Panc1 (cell line): ENCODE data around the gene LGI2. TPM values are rescaled to one million over a fixed set of nuclear protein-coding genes. Genes with fewer than 3 reads are reported as not detected.
"Not testable (repeated sequence)": the region's sequence is repeated elsewhere in the genome, so short reads cannot be mapped to it uniquely, and the experiment has no call there.

ENCODE experiments used
- ATAC-seq: fragments of 200-7000 bp; cut with Tn5 transposase; 2 replicates; pipeline ENCODE4 v1.9.1; 2020; ENCODE audit warnings: mild to moderate bottlenecking, moderate library complexity
- BruUV-seq: library from RNA; stranded (reverse); fragments of 400-500 nt; replicated peaks from 2 replicates; lab custom pipeline; 2021; lab: Mats Ljungman, UMichigan
- CTCF ChIA-PET: fragments of 300-600 bp; sonication (Branson Sonifier 250); formaldehyde crosslinking; loops from one replicate; lab custom pipeline; 2022; ENCODE audit warnings: antibody characterized with exemption; lab: Charles Lee
- POLR2A ChIA-PET: fragments of 300-600 bp; sonication (Branson Sonifier 250); formaldehyde crosslinking; loops from one replicate; lab custom pipeline; 2022; ENCODE audit warnings: antibody characterized with exemption; lab: Charles Lee
- DNase-seq: peaks from one replicate; pipeline ENCODE4 v3.0.0-alpha.2; 2010; ENCODE audit warnings: low read depth, low spot score
- H3K27ac ChIP-seq: 2 replicates; pipeline ENCODE4 v1.5.1; 2011; ENCODE audit warnings: mild to moderate bottlenecking, low read length, inconsistent platforms
- H3K27me3 ChIP-seq: fragments of 200-500 bp; sonication (Bioruptor generic); 2 replicates; pipeline ENCODE4 v1.6.0; 2014; ENCODE audit warnings: low read length, inconsistent platforms; ENCODE audit not compliant: control insufficient read depth, insufficient read depth
- H3K36me3 ChIP-seq: fragments of 200-500 bp; sonication (Bioruptor generic); 2 replicates; pipeline ENCODE4 v1.5.1; 2014; ENCODE audit warnings: inconsistent platforms, mild to moderate bottlenecking, low read length, moderate library complexity; ENCODE audit not compliant: control insufficient read depth, insufficient read depth
- H3K4me1 ChIP-seq: 2 replicates; pipeline ENCODE4 v1.5.1; 2011; ENCODE audit warnings: inconsistent platforms, mild to moderate bottlenecking, low read length, moderate library complexity; ENCODE audit not compliant: control insufficient read depth, insufficient read depth
- H3K4me3 ChIP-seq, 2 experiments: 2 replicates each; pipeline ENCODE4 v1.5.1; 2011 to 2012; ENCODE audit warnings: low read depth in 2 of 2, low read length in 2 of 2, mild to moderate bottlenecking in 2 of 2, inconsistent platforms in 1 of 2, moderate library complexity in 1 of 2
- H3K9me3 ChIP-seq: fragments of 200-500 bp; sonication (Bioruptor generic); 2 replicates; pipeline ENCODE4 v1.5.1; 2014; ENCODE audit warnings: low read depth, mild to moderate bottlenecking, inconsistent platforms, low read length, moderate library complexity; ENCODE audit not compliant: control insufficient read depth, insufficient read depth
- TCF7L2 ChIP-seq: IDR thresholded peaks from 2 replicates; pipeline ENCODE4 v1.6.1; 2011; ENCODE audit warnings: mild to moderate bottlenecking, low read depth, low read length, inconsistent platforms
- in situ Hi-C: cut with HindIII; loops from 2 replicates; pipeline ENCODE4 v1.10.0; 2016; ENCODE audit warnings: low sequenced_read_pairs, low pct_unique_long_range_greater_than_20kb
- intact Hi-C: fragments of 100-400 bp; cut with micrococcal nuclease; formaldehyde crosslinking; loops from one replicate; pipeline ENCODE4 v1.10.0; 2022; ENCODE audit not compliant: unreplicated experiment
- total RNA-seq: library from RNA; stranded (reverse); gene quantifications from one replicate; pipeline ENCODE4 v1.2.1, GENCODE V29; 2021; ENCODE audit not compliant: unreplicated experiment
- TF ChIP-seq, protein P1 (sequence below), 2 experiments: IDR thresholded peaks; 2 replicates each; pipeline ENCODE4 v1.6.1; 2011 to 2012; ENCODE audit warnings: low read depth in 2 of 2, control low read depth in 1 of 2, low read length in 1 of 2, mild to moderate bottlenecking in 1 of 2, moderate library complexity in 1 of 2; ENCODE audit not compliant: insufficient read depth in 1 of 2
- TF ChIP-seq, protein P2 (sequence below): fragments of 450-650 bp; IDR thresholded peaks from 2 replicates; pipeline ENCODE4 v1.5.1; 2017; ENCODE audit warnings: mild to moderate bottlenecking

Gene LGI2
- total RNA-seq, 1 experiment from 2014 or later, result not detected

DNA sequence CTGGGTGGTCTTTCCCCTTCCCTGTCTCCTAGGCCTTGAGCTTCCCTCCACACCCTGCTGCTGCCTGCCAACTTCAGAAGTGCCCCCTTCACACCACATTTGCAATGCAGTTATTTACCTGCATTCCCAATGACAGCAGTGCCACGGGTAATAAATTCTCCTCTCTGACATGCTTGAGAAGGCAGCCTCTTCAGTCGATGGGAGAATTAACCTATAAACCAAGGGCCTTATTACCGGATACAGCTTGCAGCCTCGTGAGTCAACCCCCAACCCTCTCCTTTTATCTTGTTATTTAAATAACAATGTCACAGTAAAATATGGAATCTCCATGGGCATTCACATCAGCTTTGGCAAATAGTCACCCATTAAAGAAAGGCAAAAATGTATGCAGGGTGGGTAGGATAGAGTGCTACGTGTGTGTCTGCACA lies 34.7 kb upstream of the LGI2 start:
- BruUV-seq, result no TSS peak
- Histone ChIP-seq H3K36me3 (no peaks in the 10 kb centered on the region), H3K27ac (no peak overlapping the region), H3K9me3 (no peaks in the 10 kb centered on the region), H3K4me3 (no peak overlapping the region), H3K27me3 (no peaks in the 10 kb centered on the region), H3K4me1 (no peaks in the 10 kb centered on the region)
- in situ Hi-C loops (no loop called here), intact Hi-C loops (no loop called here)
- ChIA-PET CTCF (no interaction called here), POLR2A (no interaction called here)
- no peak for DNase-seq
- no peak for ATAC-seq
- TF ChIP-seq, protein P1, sequence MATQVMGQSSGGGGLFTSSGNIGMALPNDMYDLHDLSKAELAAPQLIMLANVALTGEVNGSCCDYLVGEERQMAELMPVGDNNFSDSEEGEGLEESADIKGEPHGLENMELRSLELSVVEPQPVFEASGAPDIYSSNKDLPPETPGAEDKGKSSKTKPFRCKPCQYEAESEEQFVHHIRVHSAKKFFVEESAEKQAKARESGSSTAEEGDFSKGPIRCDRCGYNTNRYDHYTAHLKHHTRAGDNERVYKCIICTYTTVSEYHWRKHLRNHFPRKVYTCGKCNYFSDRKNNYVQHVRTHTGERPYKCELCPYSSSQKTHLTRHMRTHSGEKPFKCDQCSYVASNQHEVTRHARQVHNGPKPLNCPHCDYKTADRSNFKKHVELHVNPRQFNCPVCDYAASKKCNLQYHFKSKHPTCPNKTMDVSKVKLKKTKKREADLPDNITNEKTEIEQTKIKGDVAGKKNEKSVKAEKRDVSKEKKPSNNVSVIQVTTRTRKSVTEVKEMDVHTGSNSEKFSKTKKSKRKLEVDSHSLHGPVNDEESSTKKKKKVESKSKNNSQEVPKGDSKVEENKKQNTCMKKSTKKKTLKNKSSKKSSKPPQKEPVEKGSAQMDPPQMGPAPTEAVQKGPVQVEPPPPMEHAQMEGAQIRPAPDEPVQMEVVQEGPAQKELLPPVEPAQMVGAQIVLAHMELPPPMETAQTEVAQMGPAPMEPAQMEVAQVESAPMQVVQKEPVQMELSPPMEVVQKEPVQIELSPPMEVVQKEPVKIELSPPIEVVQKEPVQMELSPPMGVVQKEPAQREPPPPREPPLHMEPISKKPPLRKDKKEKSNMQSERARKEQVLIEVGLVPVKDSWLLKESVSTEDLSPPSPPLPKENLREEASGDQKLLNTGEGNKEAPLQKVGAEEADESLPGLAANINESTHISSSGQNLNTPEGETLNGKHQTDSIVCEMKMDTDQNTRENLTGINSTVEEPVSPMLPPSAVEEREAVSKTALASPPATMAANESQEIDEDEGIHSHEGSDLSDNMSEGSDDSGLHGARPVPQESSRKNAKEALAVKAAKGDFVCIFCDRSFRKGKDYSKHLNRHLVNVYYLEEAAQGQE (IDR thresholded peaks at IDR 0.05; ENCODE audit: insufficient read depth in 1 of 2, low read depth in 2 of 2, low read length in 1 of 2), result no peak
- TF ChIP-seq TCF7L2, result no peak

DNA sequence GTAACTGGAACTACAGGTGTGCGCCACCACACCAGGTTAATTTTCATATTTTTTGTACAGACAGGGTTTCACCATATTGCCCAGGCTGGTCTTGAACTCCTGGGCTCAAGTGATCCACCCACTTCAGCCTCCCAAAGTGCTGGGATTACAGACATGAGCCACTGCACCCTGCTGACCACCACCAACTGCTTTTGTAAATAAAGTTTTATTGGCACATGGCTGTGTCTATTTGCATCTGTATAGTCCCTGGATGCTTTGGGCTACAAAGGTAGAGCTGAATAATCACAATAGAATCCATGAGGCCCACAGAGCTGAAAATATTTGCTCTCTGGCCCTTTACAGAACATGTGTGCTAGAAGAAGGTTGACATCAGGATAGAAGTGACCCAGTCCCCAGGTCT lies 33.7 kb upstream of the LGI2 start:
- DNase-seq, H3K27ac ChIP-seq, intact Hi-C loops, in situ Hi-C loops, CTCF ChIA-PET, H3K9me3 ChIP-seq, BruUV-seq, POLR2A ChIA-PET, H3K4me3 ChIP-seq, H3K36me3 ChIP-seq, ATAC-seq, H3K4me1 ChIP-seq, H3K27me3 ChIP-seq: not testable (repeated sequence)

DNA sequence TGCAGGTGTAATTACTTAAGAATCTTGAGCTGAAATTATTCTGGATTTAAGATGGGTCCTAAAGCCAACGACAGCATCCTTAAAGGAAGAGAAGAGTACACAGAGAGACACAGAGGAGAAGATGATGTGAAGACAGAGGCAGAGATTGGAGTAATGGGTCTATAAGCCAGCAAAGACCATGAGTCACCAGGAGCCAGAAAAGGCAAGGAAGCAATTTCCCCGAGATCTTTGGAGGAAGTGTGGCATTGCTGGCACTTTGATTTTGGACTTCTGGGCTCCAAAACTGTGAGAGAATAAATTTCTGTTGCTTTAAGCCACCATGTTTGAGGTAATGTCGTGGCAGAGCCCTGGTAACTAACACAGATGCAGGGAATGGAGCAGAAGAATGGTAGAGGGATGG lies 32.4 kb upstream of the LGI2 start:
- Histone ChIP-seq H3K27ac (no peak overlapping the region), H3K4me3 (no peak overlapping the region), H3K9me3 (no peaks in the 10 kb centered on the region), H3K27me3 (no peaks in the 10 kb centered on the region), H3K4me1 (no peaks in the 10 kb centered on the region), H3K36me3 (no peaks in the 10 kb centered on the region)
- POLR2A ChIA-PET, result no interaction called here
- no TSS peak for BruUV-seq
- TF ChIP-seq, protein P1 (IDR thresholded peaks at IDR 0.05; ENCODE audit: insufficient read depth in 1 of 2, low read depth in 2 of 2, low read length in 1 of 2), result no peak
- TF ChIP-seq, protein P2, sequence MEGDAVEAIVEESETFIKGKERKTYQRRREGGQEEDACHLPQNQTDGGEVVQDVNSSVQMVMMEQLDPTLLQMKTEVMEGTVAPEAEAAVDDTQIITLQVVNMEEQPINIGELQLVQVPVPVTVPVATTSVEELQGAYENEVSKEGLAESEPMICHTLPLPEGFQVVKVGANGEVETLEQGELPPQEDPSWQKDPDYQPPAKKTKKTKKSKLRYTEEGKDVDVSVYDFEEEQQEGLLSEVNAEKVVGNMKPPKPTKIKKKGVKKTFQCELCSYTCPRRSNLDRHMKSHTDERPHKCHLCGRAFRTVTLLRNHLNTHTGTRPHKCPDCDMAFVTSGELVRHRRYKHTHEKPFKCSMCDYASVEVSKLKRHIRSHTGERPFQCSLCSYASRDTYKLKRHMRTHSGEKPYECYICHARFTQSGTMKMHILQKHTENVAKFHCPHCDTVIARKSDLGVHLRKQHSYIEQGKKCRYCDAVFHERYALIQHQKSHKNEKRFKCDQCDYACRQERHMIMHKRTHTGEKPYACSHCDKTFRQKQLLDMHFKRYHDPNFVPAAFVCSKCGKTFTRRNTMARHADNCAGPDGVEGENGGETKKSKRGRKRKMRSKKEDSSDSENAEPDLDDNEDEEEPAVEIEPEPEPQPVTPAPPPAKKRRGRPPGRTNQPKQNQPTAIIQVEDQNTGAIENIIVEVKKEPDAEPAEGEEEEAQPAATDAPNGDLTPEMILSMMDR, result no peak
- in situ Hi-C loops (no loop called here), intact Hi-C loops (no loop called here)
- ATAC-seq, result no peak
- CTCF ChIA-PET, result no interaction called here
- DNase-seq, result no peak
